GM12801 (cell line): ENCODE results near the gene CACNA1B.

Experiments used
- TF ChIP-seq, protein P1 (sequence below): IDR thresholded peaks from one replicate; pipeline ENCODE4 v1.5.1; 2011; ENCODE audit warnings: control low read depth; ENCODE audit not compliant: insufficient read length; ENCODE audit errors: extremely low read depth

CACNA1B gene

DNA sequence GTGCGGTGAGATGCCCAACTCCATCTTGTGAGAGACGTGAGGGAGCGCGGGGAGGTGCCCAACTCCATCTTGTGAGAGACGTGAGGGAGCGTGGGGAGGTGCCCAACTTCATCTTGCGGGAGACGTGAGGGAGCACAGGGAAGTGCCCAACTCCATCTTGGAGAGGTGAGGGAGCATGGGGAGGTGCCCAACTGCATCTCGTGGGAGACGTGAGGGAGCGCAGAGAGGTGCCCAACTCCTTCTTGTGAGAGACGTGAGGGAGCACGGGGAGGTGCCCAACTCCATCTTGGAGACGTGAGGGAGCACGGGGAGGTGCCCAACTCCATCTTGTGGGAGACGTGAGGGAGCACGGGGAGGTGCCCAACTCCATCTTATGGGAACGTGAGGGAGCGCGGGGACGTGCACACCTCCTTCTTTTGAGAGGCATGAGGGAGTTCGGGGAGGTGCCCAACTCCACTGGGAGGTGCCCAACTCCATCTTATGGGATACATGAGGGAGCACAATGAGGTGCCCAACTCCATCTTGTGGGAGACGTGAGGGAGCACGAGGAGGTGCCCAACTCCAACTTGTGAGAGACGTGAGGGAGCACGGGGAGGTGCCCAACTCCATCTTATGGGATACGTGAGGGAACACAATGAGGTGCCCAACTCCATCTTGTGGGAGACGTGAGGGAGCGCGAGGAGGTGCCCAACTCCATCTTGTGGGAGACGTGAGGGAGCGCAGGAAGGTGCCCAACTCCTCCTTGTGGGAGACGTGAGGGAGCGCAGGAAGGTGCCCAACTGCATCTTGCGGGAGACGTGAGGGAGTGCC is 235.4 kb downstream of the CACNA1B start:
- TF ChIP-seq, protein P1, sequence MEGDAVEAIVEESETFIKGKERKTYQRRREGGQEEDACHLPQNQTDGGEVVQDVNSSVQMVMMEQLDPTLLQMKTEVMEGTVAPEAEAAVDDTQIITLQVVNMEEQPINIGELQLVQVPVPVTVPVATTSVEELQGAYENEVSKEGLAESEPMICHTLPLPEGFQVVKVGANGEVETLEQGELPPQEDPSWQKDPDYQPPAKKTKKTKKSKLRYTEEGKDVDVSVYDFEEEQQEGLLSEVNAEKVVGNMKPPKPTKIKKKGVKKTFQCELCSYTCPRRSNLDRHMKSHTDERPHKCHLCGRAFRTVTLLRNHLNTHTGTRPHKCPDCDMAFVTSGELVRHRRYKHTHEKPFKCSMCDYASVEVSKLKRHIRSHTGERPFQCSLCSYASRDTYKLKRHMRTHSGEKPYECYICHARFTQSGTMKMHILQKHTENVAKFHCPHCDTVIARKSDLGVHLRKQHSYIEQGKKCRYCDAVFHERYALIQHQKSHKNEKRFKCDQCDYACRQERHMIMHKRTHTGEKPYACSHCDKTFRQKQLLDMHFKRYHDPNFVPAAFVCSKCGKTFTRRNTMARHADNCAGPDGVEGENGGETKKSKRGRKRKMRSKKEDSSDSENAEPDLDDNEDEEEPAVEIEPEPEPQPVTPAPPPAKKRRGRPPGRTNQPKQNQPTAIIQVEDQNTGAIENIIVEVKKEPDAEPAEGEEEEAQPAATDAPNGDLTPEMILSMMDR: no peak

DNA sequence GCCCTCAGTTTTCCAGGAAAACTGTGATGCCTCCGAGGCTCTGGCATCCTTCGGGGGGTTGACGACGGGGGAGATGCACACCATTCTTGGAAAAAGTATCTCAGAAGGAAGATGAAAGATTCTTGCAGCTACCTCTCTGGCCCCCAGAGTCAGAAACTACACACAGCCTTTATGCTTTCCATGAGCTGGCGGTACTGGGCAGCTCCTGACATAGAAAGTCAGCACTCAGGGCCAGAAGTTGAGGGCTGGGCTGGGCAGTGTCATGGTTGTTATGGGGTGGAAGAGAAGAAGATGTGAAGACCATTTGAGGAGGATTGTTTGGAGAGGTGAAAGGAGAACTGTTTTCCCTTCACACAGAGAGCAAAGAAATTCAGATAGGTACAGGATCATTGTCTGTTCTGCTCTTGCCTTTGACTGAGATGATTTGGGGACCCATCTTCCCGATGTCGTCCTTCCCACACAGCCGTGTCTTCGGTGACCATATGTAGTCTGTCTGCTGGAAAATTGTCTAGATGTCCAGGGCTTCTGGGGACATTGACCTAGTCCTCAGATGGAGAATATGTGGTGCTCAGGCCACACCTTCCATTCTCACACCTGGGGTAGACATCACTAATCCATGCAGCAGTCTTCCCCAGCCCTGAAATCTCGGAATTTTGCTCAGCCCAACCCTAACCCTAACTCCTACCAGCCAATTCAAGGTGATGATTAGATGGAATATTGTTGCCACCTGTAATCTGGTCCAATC is 237.1 kb downstream of the CACNA1B start:
- TF ChIP-seq, protein P1: no peak

DNA sequence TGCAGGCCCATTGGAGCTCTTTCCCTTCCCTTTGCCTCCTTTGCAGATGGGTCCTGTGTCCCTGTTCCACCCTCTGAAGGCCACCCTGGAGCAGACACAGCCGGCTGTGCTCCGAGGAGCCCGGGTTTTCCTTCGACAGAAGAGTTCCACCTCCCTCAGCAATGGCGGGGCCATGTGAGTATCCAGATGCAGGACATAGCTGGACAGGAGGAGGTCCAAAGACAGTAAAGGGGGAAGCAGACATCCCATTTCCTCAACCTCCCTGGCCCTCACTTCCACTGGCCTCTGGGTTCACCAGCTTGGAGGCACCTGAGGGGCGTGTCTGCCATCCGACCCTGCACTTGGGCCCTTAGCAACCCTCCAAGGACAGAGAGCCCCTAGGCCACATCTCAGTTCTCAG is 237.9 kb downstream of the CACNA1B start:
- TF ChIP-seq, protein P1: no peak

DNA sequence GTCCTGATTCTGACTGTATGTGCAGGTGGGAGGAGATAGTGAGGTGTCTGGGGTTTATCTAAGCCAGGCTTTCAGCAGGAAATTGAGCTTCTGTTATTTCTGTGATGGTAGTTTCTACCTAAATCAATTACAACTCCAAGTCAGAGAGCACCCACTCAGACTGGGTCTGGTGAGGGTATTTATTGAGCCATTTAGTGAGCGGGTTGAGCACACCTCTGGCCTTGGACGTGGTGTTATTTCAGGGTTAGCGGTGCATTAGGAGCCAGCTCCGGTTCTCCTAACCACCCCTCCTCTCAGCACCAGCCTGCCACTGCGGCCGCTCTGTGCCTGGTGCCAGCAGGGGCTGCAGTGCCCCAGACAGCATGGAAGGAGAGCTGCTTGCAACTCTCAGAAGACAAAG is 238.9 kb downstream of the CACNA1B start:
- TF ChIP-seq, protein P1: no peak

DNA sequence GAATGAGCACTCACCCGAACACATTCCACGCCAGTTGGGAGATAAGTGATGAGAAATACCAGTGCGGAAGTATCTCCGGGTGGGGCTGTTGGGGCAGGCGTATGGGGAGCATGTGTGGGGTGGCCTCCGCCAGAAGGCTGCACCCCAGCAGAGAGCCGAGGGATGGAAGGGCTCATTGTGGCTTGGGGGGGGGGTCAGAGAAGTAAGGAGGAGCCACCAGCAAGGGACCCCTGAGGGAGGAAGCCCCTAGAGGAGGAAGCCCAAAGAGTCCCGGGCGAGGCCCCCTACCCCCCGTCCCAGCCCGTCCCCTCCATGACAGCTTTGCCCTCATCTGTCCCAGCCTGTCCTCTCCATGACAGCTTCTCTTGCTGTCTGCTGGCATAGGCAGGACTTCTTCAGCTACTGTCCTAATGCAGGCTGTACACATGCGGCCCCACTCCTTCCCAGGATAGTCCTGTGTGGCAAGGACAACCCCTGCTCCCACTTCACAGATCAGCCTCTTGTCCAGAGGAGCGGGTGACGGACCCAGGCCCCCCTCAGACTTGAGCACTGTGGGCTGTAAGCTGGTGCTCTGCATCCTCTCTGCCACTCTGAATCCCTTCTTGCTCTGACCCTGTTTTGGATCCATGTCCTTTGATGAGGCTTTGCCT is 239.6 kb downstream of the CACNA1B start:
- TF ChIP-seq, protein P1: no peak

DNA sequence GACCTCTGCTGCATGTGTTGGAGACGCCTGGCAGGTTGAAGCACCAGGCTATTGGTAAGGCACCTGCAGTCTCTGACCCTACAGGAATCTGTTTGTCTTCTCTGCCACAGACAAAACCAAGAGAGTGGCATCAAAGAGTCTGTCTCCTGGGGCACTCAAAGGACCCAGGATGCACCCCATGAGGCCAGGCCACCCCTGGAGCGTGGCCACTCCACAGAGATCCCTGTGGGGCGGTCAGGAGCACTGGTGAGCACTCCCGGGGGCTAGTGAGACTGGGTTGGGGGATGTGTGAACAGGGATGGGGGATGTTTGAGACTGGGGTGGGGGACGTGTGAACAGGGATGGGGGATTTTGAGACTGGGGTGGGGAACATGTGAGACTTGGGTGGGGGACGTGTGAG is 240.3 kb downstream of the CACNA1B start:
- TF ChIP-seq, protein P1: no peak

DNA sequence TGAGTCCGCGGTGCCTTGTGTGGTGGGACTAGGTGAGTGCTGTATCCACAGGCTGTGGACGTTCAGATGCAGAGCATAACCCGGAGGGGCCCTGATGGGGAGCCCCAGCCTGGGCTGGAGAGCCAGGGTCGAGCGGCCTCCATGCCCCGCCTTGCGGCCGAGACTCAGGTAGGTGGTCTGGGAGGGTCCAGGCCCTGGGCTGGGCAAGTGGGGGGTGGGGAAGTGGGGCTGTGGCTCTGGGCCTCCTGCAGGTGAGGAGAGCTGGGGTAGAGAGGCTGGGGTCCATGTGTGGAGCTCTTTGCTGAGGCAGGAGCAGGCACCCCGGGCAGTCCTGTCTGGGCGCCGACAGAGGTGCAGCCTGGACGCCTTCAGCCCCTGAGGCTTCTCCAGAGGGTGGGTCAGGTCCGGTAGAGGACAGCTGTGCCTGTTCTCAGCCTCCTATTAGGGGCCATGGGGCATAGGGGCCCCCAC is 241.1 kb downstream of the CACNA1B start:
- TF ChIP-seq, protein P1: no peak
